ENCODE measurements around the gene ITGB7. TPM values are rescaled to one million over a fixed set of nuclear protein-coding genes. Genes with fewer than 3 reads are reported as not detected.
A peak's percentile ranks its signal among the peaks of the same experiment; 100 is the strongest.

The ITGB7 gene
- polyA plus RNA-seq, 1 donor (not counting 4 experiments of a cell fraction or from before 2014, with no cell fraction given), result 0.83 TPM

DNA sequence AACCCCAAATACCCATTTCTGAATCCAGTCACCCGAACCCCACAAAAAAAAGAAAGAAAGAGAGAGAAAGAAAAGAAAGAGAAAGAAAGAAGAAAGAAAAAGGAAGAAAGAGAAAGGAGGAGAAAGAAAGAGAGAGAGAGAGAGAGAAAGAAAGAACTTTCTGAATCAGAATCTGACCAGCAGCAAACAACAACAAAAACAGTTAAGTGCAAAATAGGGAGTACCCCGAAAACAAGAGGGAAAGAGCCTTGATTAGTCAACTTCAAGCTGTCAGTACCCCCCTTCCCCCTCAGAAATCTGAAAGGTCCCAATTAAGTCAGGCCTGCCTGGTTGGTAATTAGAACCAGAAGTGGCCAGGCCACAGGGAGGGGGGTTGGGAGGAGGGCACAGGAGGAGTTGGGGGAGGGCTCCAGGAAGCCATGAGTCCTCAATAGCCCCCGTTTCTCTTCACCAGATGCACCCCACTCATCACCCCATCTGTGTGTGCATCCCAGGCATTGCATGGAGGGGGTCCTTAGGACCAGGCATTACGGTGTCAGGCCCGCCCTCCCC lies 15.2 kb upstream of the ITGB7 start:
- Histone ChIP-seq H3K36me3 (ENCODE audit: control insufficient read depth in 2 of 2, extremely low read depth in 1 of 2, insufficient read depth in 2 of 2, low read length in 2 of 2) (peaks cover 2 to 6% of the 10 kb centered on the region in 2 experiments), H3K4me3 (ENCODE audit: control insufficient read depth in 2 of 3, extremely low read depth in 1 of 3, insufficient read depth in 2 of 3, low read depth in 1 of 3, low read length in 3 of 3) (peak overlapping the region in 2 of 3 experiments; percentile 33 to 44), H3K9ac (ENCODE audit: control insufficient read depth, extremely low read depth, insufficient read depth, low read length) (peak overlapping the region; percentile 37), H4K20me1 (ENCODE audit: control insufficient read depth, extremely low read depth, insufficient read depth, low read length) (peaks cover 4% of the 10 kb centered on the region), H3K4me2 (ENCODE audit: control insufficient read depth, extremely low read depth, insufficient read depth, low read depth, low read length) (peak overlapping the region; percentile 99), H2AFZ (ENCODE audit: control insufficient read depth, low read length) (no peak overlapping the region), H3K4me1 (ENCODE audit: control insufficient read depth, extremely low read depth, insufficient read depth, low read length) (peaks cover 72% of the 10 kb centered on the region), H3K9me3 (ENCODE audit: control insufficient read depth, low read depth, low read length) (no peaks in the 10 kb centered on the region), H3K27ac (ENCODE audit: control insufficient read depth, insufficient read depth, low read length) (peak overlapping the region; percentile 20), H3K27me3 (ENCODE audit: control insufficient read depth, extremely low read depth, insufficient read depth, low read length) (no peaks in the 10 kb centered on the region), H3K79me2 (ENCODE audit: control insufficient read depth, insufficient read depth, low read length) (peaks cover 22% of the 10 kb centered on the region), H3K9me1 (ENCODE audit: control insufficient read depth, extremely low read depth, insufficient read depth, low read length) (no peaks in the 10 kb centered on the region)
- dilution Hi-C loops (cut with MboI; ENCODE audit: extremely low pct_ligation_motif_present, low sequenced_read_pairs), result no loop called here
- DNase-seq (ENCODE audit: low read depth, low spot score) (no peak), FAIRE-seq (no peak)
- TF ChIP-seq, protein P1, sequence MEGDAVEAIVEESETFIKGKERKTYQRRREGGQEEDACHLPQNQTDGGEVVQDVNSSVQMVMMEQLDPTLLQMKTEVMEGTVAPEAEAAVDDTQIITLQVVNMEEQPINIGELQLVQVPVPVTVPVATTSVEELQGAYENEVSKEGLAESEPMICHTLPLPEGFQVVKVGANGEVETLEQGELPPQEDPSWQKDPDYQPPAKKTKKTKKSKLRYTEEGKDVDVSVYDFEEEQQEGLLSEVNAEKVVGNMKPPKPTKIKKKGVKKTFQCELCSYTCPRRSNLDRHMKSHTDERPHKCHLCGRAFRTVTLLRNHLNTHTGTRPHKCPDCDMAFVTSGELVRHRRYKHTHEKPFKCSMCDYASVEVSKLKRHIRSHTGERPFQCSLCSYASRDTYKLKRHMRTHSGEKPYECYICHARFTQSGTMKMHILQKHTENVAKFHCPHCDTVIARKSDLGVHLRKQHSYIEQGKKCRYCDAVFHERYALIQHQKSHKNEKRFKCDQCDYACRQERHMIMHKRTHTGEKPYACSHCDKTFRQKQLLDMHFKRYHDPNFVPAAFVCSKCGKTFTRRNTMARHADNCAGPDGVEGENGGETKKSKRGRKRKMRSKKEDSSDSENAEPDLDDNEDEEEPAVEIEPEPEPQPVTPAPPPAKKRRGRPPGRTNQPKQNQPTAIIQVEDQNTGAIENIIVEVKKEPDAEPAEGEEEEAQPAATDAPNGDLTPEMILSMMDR (optimal IDR thresholded peaks at IDR 0.05 in 1 of 3, IDR thresholded peaks at IDR 0.05 in 1 of 3, conservative IDR thresholded peaks at IDR 0.05 in 1 of 3; ENCODE audit: extremely low read depth in 1 of 3, insufficient read depth in 2 of 3, low read length in 3 of 3), result no peak
- no peak for TF ChIP-seq EZH2 (IDR thresholded peaks at IDR 0.05; ENCODE audit: low read length)

DNA sequence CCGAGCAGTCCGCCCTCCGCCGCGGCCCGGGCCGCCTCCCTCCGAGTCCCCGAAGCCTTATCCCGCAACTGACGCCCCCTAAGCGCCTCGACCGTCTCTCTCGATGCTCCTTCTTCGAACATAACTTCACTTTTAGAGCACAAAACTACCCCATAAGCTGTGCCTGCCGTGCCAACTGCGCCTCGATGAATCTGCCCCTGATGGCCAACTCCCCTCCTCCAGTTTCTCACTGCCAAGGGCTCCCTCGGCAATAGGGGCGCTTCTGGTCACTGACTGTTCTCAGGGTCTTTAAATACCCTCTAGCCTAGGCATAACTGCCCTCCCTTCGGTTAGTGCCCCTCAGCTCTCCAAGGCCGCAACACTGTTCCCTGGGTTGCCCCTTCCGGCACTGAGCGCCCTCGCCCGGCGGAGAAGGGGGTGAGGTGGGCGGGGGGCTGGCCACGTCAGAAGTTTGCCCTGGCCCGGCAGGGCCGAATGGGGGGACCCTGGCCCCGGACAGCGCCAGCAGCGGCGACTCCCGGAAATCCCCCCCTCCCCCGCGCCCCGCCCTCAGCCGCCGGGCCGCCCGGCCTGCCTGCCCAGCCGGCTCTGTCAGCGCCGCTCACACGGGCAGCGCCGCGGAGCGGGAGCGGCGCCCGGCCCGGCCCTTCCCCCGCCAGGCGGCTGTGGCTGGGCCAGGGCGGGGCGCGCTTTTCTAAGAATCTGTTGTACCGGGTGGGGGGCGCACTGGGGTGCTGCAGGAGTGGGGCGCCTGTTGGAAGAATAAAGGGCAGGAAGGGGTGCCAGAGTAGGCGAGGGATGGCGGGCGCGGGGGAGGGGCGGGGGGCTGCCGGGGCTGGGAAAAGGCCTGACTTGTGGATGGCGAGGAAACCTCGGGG lies 14.4 kb upstream of the ITGB7 start:
- H3K36me3 ChIP-seq (ENCODE audit: control insufficient read depth in 2 of 2, extremely low read depth in 1 of 2, insufficient read depth in 2 of 2, low read length in 2 of 2), result peaks cover 0 to 4% of the 10 kb centered on the region in 2 experiments
- no peak for FAIRE-seq
- H3K79me2 ChIP-seq (ENCODE audit: control insufficient read depth, insufficient read depth, low read length), result peaks cover 24% of the 10 kb centered on the region
- H2AFZ ChIP-seq (ENCODE audit: control insufficient read depth, low read length), result peak overlapping the region; percentile 82
- H3K9me1 ChIP-seq (ENCODE audit: control insufficient read depth, extremely low read depth, insufficient read depth, low read length), result no peaks in the 10 kb centered on the region
- H3K27ac ChIP-seq (ENCODE audit: control insufficient read depth, insufficient read depth, low read length), result peak overlapping the region; percentile 94
- peak overlapping the region; percentile 56 to 79 (median 67) for H3K4me3 ChIP-seq (ENCODE audit: control insufficient read depth in 2 of 3, extremely low read depth in 1 of 3, insufficient read depth in 2 of 3, low read depth in 1 of 3, low read length in 3 of 3)
- peaks cover 80% of the 10 kb centered on the region for H3K4me1 ChIP-seq (ENCODE audit: control insufficient read depth, extremely low read depth, insufficient read depth, low read length)
- H3K27me3 ChIP-seq (ENCODE audit: control insufficient read depth, extremely low read depth, insufficient read depth, low read length), result no peaks in the 10 kb centered on the region
- TF ChIP-seq, protein P1 (optimal IDR thresholded peaks at IDR 0.05 in 1 of 3, IDR thresholded peaks at IDR 0.05 in 1 of 3, conservative IDR thresholded peaks at IDR 0.05 in 1 of 3; ENCODE audit: extremely low read depth in 1 of 3, insufficient read depth in 2 of 3, low read length in 3 of 3), result peak in 1 of 3 experiments; percentile 11
- TF ChIP-seq EZH2 (IDR thresholded peaks at IDR 0.05; ENCODE audit: low read length), result no peak
- H3K9ac ChIP-seq (ENCODE audit: control insufficient read depth, extremely low read depth, insufficient read depth, low read length), result peak overlapping the region; percentile 91
- no peaks in the 10 kb centered on the region for H3K9me3 ChIP-seq (ENCODE audit: control insufficient read depth, low read depth, low read length)
- dilution Hi-C loops (cut with MboI; ENCODE audit: extremely low pct_ligation_motif_present, low sequenced_read_pairs), result no loop called here
- peaks cover 4% of the 10 kb centered on the region for H4K20me1 ChIP-seq (ENCODE audit: control insufficient read depth, extremely low read depth, insufficient read depth, low read length)
- no peak for DNase-seq (ENCODE audit: low read depth, low spot score)
- H3K4me2 ChIP-seq (ENCODE audit: control insufficient read depth, extremely low read depth, insufficient read depth, low read depth, low read length), result peak overlapping the region; percentile 99

Measured in keratinocyte (primary cell).